Smooth muscle cell (in vitro differentiated cells): ENCODE results near the gene TMEM132D. TPM values are rescaled to one million over a fixed set of nuclear protein-coding genes. Genes with fewer than 3 reads are reported as not detected.

Experiments
- DNase-seq: peaks from one replicate; lab custom pipeline; 2025; ENCODE audit not compliant: unreplicated experiment; lab: John Stamatoyannopoulos, UW
- H2AFZ ChIP-seq: fragments of 200-600 bp; sonication (generic); 2 replicates; pipeline ENCODE4 v1.6.0; 2016; ENCODE audit warnings: antibody characterized with exemption, low read depth, mild to moderate bottlenecking
- H3F3A ChIP-seq: fragments of 200-600 bp; sonication (generic); 2 replicates; pipeline ENCODE4 v1.6.0; 2017; ENCODE audit warnings: antibody characterized with exemption, low read depth
- H3K27ac ChIP-seq: fragments of 200-600 bp; sonication (generic); 2 replicates; pipeline ENCODE4 v1.5.1; 2016; ENCODE audit warnings: low read depth, mild to moderate bottlenecking
- H3K27me3 ChIP-seq: fragments of 200-600 bp; sonication (generic); 2 replicates; pipeline ENCODE4 v1.6.1; 2016; ENCODE audit warnings: low read depth, mild to moderate bottlenecking
- H3K36me3 ChIP-seq: fragments of 200-600 bp; sonication (generic); 2 replicates; pipeline ENCODE4 v1.5.1; 2016; ENCODE audit warnings: low read depth
- H3K4me1 ChIP-seq: fragments of 200-600 bp; sonication (generic); 2 replicates; pipeline ENCODE4 v1.5.1; 2016; ENCODE audit warnings: low read depth
- H3K4me2 ChIP-seq: fragments of 200-600 bp; sonication (generic); 2 replicates; pipeline ENCODE4 v1.6.0; 2016; ENCODE audit warnings: mild to moderate bottlenecking
- H3K4me3 ChIP-seq: fragments of 200-600 bp; sonication (generic); 2 replicates; pipeline ENCODE4 v1.5.1; 2016; ENCODE audit warnings: mild to moderate bottlenecking
- H3K79me2 ChIP-seq: fragments of 200-600 bp; sonication (generic); 2 replicates; pipeline ENCODE4 v1.6.0; 2016; ENCODE audit warnings: low read depth, mild to moderate bottlenecking
- H3K9ac ChIP-seq: fragments of 200-600 bp; sonication (generic); 2 replicates; pipeline ENCODE4 v1.6.0; 2016; ENCODE audit warnings: low read depth
- H3K9me3 ChIP-seq: fragments of 200-600 bp; sonication (generic); replicated peaks from 2 replicates; pipeline ENCODE4 v1.5.1; 2016; ENCODE audit warnings: low read depth
- H4K20me1 ChIP-seq: fragments of 200-600 bp; sonication (generic); 2 replicates; pipeline ENCODE4 v1.6.0; 2016; ENCODE audit warnings: low read depth
- WGBS: methylation state at CpG from one replicate; pipeline ENCODE4 v1.1.7; 2016; ENCODE audit warnings: low lambda C conversion rate; 5-methylcytosine and 5-hydroxymethylcytosine counted together
- polyA plus RNA-seq: library from polyadenylated mRNA; unstranded; fragments of >200 nt; fragmentation: Nextera tagmentation; extraction: Ambion mirVana; gene quantifications from 2 replicates; pipeline ENCODE4 v1.2.1, GENCODE V29; 2016
- total RNA-seq: library from RNA; depleted of rRNA; stranded (reverse); fragments of >200 nt; gene quantifications from 2 replicates; pipeline ENCODE4 v1.2.3, GENCODE V29; 2014
- TF ChIP-seq, protein P1 (sequence below): fragments of 200-600 bp; sonication (generic); IDR thresholded peaks from 2 replicates; pipeline ENCODE4 v1.5.1; 2017; ENCODE audit warnings: borderline replicate concordance, mild to moderate bottlenecking, antibody characterized with exemption; ENCODE audit not compliant: insufficient read depth, poor library complexity, severe bottlenecking

TMEM132D gene
- total and polyA plus RNA-seq, 2 experiments from 2014 or later: not detected

DNA sequence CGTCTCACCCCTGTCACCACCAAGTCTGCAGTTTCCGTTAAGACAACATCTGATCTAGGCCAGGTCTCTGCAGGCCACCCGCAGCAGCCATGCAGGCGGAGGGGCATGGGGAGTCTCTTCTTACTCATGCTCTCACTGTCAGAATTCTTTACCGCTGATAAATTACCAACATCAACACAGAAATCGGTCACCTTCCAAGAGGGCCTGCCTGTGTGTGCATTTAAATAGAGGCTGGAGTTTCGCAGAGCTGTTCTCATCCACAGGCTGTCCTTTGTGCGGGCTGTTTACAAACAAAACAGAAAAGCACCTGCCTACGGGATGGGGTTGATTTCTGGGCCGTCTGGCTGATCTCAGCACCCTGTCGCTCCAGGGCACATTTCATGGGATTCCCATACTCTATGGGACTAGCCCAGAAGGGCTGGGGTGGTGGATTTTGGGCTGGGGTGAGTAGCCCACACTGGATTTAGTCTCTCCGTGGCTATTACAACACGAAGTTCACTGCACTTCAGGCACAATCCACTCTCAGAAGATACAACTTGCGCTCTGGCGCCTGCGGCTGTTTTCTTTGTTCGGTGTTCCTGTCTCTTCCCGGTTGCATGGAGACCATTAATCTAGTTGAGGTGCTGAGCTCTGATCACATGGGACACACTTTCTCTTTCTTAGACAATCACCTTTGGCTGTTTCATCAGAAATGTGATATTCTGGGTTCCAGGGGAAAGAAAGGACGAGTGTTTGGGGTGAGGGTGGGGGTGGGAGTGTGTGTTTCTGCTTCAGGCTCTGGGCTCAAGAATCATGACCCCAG is 719.5 kb downstream of the TMEM132D start:
- WGBS: 66% methylated on average over 19 of the region's 19 CpGs
- DNase-seq: no peak
- Histone ChIP-seq H4K20me1 (no peaks in the 10 kb centered on the region), H3K4me1 (no peaks in the 10 kb centered on the region), H3F3A (no peaks in the 10 kb centered on the region), H2AFZ (no peak overlapping the region), H3K4me3 (no peak overlapping the region), H3K9ac (no peak overlapping the region), H3K4me2 (no peak overlapping the region), H3K9me3 (no peaks in the 10 kb centered on the region), H3K27ac (no peak overlapping the region), H3K36me3 (no peaks in the 10 kb centered on the region), H3K79me2 (no peaks in the 10 kb centered on the region), H3K27me3 (no peaks in the 10 kb centered on the region)
- TF ChIP-seq, protein P1, sequence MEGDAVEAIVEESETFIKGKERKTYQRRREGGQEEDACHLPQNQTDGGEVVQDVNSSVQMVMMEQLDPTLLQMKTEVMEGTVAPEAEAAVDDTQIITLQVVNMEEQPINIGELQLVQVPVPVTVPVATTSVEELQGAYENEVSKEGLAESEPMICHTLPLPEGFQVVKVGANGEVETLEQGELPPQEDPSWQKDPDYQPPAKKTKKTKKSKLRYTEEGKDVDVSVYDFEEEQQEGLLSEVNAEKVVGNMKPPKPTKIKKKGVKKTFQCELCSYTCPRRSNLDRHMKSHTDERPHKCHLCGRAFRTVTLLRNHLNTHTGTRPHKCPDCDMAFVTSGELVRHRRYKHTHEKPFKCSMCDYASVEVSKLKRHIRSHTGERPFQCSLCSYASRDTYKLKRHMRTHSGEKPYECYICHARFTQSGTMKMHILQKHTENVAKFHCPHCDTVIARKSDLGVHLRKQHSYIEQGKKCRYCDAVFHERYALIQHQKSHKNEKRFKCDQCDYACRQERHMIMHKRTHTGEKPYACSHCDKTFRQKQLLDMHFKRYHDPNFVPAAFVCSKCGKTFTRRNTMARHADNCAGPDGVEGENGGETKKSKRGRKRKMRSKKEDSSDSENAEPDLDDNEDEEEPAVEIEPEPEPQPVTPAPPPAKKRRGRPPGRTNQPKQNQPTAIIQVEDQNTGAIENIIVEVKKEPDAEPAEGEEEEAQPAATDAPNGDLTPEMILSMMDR: no peak

DNA sequence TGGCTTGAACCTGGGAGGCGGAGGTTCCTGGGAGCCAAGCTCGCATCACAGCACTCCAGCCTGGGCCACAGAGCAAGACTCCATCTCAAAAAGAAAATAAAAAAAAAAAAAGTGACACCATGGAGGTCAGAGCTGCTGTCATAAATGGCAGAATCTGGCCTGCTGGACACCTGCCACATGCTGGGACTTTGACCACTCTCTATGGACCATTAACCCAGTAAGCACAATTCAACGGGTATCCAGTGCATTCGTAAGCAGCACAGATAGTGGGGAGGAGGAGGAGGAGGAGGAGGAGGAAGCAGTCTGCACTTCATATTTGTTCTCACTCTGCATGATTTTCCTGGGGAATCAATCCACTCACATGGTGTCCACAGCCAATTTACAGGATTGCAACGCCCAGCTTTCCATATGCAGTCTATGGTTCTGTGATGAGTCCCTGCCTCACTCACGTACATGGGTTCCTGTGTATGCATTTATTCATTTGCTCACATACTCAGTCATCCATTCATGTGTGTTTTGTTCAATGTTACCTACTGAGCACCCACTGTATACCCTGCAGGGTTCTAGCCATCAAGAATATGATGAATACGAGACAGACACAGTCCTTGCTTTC is 723.8 kb downstream of the TMEM132D start:
- WGBS: 94% methylated on average over 7 of the region's 7 CpGs
- Histone ChIP-seq H3K36me3 (no peaks in the 10 kb centered on the region), H2AFZ (no peak overlapping the region), H3K9ac (no peak overlapping the region), H3K4me3 (no peak overlapping the region), H3K27ac (no peak overlapping the region), H3K27me3 (no peaks in the 10 kb centered on the region), H3F3A (no peaks in the 10 kb centered on the region), H3K4me2 (no peak overlapping the region), H3K79me2 (no peaks in the 10 kb centered on the region), H4K20me1 (no peaks in the 10 kb centered on the region), H3K9me3 (no peaks in the 10 kb centered on the region), H3K4me1 (no peaks in the 10 kb centered on the region)
- no peak for DNase-seq
- TF ChIP-seq, protein P1: no peak

DNA sequence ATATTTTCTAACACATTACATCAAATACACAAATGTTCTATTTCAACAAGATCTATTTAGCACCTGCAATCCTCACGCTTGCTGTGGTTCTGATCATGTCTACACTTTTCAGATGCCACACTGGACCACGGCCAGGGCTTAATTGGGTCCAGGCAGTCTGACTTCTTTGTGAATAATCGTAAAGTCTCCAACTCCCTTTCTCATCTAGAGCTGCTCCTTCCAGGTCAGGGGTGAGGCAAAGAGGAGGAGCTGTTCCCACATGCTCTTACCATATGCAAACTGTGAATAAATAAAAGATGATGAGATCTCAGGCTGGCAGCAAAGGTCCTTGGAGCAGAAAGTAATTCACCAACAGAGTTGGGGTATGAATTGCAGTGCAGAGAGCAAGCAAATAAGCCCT is 733.9 kb downstream of the TMEM132D start:
- Histone ChIP-seq H3K27me3 (no peaks in the 10 kb centered on the region), H4K20me1 (no peaks in the 10 kb centered on the region), H3K9ac (no peak overlapping the region), H3K4me1 (no peaks in the 10 kb centered on the region), H3F3A (no peaks in the 10 kb centered on the region), H3K79me2 (no peaks in the 10 kb centered on the region), H3K36me3 (no peaks in the 10 kb centered on the region), H3K27ac (no peak overlapping the region), H3K9me3 (no peaks in the 10 kb centered on the region), H2AFZ (no peak overlapping the region), H3K4me3 (no peak overlapping the region), H3K4me2 (no peak overlapping the region)
- DNase-seq: no peak
- TF ChIP-seq, protein P1: no peak
- WGBS: 81% methylated on average over 3 of the region's 3 CpGs
